Astrocyte of the hippocampus (primary cell): ENCODE measurements around the gene ZFYVE27.

ENCODE experiments used
- DNase-seq: peaks from one replicate; pipeline ENCODE4 v3.0.0; 2011; ENCODE audit warnings: low read depth, low spot score

The ZFYVE27 gene

GRCh38 chr10:97744405-97745035, 7.6 kb downstream of the ZFYVE27 start:
- DNase-seq, result no peak

DNA sequence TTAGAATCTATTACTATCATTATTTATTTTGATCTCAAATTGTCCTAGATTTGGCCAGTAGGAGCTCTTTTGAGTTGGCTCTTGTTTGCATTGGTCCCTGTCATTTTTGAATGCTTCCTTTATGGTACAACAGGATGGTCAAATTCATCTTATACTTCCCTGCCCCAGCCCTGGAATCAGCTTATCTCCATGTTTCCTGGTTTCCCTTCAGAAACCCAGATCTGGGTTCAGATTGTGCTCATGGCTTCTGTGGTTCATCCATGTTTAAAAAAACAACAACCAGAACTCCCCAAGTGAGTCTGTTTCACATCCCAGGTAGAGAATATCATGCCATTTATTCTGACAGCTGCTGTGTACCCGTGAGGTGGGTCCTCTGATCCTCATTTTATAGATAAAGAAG, 10.6 kb downstream of the ZFYVE27 start:
- DNase-seq, result no peak

GRCh38 chr10:97748116-97748515, 11.2 kb downstream of the ZFYVE27 start:
- DNase-seq, result no peak

GRCh38 chr10:97752956-97753355, 16.0 kb downstream of the ZFYVE27 start:
- no peak for DNase-seq

GRCh38 chr10:97754726-97755125, 17.8 kb downstream of the ZFYVE27 start:
- DNase-seq, result no peak

DNA sequence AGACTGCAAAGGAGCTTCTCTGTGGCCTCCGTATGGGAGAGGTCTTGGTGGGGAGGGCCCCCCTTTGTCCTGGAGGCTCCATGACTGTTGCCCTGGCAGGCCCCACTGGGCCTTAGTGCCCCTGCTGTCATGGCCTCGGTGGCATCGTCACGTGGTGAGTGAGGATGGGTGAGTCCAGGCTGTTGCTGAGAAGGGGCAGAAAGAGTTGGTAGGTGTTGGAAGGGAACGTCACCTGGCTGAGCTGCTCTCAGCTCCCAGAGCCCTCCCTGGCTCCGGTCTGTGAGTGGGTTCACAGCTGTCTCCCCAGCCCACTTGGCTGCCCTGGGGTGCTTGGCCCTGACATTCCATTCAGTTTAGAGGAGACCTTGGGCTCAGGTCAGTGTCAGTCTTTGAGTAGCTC, 18.8 kb downstream of the ZFYVE27 start:
- no peak for DNase-seq

DNA sequence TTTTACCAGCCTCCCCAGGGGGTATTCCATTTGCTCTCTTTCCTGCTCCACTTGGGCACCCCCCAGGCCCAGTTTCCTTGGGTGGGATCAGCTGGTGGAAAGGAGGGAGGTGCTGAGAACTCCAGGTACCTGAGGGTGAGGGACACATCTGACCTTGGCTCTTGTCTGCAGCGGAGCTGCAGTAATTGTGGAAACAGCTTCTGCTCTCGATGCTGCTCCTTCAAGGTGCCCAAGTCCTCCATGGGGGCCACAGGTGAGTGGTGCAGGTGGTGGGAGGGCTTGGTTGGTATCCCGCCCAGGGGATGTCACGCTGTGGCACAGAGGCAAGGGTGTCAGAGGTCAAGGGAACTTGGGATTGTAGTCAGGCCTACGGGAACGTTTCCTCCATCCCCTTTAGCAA, 20.5 kb downstream of the ZFYVE27 start:
- no peak for DNase-seq

DNA sequence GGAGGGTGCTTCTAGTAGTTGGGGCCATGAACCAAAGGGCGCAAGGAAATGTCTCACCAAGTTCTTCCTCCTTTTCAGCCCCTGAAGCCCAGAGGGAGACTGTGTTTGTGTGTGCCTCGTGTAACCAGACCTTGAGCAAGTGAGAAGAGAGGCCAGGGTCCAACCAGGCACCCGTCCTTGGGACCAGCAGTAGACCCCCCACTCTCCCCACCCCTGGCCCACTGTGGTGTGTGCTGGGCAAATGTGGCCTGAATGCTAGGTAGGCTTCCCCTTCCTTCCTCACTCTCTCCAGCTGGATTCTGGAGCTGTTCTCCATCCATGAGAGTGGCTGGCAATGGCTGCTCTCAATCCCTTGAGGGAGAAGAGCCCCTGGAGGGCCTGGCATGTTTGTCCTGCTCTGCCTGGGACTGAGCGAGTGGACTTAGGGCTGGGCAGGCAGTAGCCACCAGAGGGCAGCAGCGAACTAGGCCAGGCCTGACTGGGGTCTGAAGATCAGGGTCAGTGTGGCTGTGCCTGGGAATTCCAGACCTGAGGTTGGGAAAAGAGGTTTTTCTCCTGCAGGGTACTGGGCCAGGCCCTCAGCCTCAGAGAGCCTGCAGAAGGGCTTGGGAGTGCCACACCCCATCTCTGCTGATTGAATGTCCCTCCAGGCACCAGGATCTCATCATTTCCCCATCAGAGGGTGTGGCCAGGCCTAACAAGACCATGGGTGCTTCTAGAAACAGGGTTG, 22.4 kb downstream of the ZFYVE27 start:
- peak; percentile 88 for DNase-seq

GRCh38 chr10:97759946-97760345, 23.0 kb downstream of the ZFYVE27 start:
- DNase-seq, result no peak

DNA sequence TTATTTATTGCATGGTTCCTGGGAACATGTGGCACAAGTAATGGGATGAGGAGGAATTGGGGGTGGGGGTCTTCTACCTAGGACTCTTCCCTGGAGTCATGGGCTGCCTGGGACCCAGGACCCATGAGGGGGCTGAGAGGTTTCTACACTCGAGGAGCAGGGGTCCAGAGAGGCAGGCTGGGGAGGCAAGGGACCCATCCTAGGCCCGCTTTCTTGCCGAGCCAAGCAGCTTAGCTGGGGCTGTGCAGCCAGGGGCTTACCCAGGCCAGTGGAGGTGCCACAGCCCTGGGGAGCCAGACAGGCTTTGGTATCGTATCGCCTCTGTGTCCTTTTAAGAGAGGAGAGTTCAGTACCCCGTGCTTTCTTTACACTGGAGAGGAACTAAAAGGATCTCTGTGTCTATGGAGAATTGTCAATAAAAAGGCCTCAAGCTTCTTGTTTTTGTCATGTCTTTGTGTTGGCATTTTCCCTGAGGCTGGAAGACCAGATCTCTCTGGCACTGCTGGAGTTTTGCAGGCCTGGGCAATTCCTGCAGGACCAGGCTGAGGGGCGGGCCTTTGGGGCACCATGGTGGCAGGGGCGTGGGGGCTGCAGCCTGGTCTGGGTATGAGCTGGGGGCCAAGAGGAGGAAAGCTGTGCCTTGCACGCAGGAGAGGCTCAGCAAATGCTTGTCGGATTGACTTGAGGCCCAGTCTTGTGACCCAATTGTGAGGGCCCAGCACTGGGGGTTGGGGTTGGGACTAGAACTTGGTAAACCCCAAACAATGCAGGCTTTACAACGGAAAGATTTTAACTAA, 23.7 kb downstream of the ZFYVE27 start:
- no peak for DNase-seq

DNA sequence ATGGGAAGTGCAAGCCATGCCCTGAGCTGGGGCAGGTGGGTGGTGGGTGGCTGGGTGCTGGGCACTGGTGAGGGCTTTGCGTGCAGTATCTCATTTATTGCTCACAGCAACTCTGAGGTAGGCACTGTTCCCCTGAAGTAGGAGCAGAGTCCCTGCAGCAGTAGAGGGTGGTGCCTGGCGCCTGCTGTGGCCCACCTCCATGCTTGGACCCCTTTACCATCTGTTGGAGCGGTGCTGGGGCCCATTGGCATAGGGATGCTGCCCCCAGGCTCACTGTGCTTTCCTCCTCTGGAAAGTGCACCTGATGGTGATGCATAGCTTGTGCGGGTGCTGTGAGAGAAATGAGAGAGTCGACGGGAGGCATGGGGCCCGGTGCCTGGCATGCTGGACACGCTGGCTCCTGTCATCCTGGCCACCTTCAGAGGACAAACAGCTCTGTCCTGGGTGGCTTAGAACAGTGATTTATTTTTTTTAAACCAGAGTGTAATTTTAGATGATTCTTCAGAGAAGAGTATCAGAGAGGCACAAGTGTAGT, 24.5 kb downstream of the ZFYVE27 start:
- DNase-seq, result no peak

GRCh38 chr10:97762056-97762455, 25.1 kb downstream of the ZFYVE27 start:
- no peak for DNase-seq

GRCh38 chr10:97762816-97763215, 25.9 kb downstream of the ZFYVE27 start:
- DNase-seq, result peak; percentile 86

DNA sequence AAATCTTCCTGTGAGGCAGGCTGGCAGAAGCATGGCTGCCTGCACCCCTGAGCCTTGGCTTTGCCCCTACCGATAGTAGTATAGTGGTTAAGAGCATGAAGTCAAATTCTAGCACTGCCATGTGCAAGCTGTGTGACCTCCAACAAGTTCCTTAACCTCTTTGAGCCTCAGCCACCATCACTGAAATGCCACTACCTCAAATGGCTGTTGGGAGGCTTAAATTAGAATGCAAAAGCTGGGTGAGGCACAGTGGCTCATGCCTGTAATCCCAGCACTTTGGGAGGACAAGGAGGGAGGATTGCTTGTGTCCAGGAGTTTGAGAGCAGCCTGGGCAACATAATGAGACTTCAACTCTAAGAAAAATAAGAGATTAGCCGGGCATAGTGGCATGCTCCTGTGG, 26.5 kb downstream of the ZFYVE27 start:
- DNase-seq, result no peak

DNA sequence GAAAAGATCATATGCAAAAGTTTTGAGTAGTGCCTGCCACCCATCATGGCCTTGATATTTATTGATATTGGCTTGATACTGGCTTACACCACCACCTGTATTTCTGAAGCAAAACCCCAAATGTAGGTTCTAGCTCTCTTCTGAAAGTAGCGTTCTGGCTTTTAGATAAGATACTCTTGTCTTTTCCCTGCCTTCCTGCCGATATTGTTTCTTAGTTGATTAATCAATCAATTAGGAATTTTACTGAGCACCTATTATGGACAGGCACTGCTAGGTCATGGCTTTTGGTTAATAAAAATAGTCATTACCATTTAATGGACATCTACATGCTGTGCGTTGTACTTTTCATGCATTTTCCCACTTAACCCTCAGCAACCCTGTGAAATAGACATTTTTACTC, 27.0 kb downstream of the ZFYVE27 start:
- no peak for DNase-seq

DNA sequence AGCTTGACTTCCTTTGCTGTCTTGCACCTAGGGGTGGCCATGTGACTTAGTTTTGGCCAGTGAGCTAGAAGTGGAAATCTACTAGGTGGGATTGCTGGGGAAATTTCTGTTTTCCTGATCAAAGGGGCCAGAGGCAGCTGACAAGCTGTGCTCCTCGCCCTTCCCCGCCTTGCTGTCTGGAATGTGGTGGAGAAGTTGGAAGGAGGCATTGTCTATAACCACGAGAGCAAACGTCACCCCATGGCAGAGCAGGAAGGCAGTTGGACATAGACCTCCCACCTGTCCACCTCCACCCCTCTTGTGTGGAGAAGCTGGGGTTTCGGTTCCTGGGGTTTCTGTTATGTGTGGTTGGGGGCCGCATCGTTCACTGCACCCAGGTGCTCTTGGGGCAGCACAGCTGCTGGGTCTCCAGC, 27.6 kb downstream of the ZFYVE27 start:
- peak; percentile 58 for DNase-seq

DNA sequence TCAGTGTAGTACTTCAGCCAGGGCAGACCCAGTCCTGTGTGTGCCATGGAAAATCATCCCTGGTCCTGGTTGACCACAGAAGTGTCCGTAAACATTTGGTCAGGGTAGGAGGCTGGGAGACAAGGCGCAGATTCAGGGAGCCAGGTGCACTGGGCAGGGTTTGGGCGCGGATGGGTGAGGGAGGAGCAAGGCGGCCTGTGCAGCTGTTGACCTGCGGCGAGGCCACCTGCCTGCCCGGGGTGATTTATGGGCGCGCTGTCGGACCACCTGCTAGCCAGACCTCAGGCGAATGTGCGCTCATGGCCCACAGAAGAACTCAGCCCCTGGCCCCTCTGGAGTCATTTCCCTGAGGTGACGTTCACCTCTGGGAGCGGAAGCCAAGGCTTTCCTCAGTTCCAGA, 28.3 kb downstream of the ZFYVE27 start:
- DNase-seq, result no peak

DNA sequence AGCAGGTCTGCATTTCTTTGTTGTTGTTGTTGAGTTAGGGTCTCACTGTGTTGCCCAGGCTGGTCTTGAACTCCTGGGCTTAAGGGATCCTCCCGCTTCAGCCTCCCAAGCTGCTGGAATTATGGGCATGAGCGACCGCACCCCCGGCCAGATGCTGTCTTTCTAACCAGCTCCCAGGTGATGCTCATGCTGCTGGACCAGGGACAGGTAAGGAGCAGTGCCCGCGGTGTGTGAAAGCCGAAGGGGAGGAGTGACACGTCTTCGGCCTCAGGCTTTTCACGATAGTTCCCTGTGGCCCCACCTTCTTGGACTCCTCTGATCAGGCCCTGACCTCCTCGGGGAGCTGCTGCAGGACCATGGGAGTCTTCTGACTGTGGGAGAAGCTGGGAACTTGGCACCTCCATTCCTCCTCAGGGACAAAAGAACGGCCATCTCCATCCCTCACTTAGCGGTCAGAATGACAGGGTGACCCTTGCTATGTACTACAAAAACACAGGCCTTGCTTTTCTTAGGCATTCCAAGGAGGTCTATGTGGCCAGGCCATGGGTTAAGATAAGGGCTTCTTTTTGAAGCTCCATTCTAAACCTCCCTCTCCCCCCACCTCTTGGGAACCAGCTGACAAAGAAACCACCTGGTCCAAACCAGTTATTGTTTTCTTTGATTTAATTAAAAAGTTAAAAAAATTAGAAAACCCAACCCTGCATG, 29.3 kb downstream of the ZFYVE27 start:
- peak; percentile 23 for DNase-seq

DNA sequence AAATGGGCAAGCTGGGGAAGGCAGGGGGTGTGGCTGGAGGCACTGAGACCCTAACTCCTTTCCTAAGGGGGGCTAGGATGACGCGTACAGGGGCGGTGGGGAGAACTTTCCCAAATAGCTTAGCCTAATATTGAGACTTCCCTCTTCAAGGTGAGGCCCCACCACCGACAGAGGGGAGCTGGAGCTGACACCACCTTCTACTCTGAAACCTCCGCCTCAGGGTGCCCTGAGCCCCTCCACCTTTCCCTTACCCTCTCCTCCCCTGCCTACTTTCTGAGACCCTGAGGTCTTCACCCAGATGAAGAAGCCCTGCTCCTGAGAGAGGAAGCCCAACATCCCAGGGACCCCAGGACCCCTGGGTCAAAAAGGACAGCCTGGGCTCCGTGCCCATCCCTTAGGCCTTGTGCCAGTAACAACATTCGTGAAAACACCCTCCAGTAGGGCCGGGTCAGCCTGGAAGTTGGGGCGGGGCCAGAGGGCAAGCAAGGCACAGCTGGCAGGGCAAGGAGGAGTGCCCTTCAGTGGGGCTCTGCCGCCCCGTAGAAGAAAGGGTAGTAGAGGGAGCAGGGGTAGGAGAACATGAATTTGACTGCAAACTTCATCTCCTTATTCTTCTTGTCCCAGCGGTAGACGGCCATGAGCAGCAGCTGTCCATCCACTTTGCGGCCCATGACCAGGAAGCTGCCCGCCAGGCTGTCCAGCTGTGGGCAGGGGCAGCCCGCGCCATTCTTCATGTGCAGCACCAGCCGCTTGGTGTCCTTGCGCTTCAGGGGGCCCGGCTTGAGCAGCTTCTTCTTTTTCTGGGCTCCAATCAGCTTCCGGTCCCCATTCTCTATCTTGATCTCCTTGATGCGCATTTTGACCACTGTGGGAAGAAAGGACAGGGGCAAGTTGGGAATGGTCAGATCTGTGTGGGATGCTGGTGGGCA, 30.3 kb downstream of the ZFYVE27 start:
- DNase-seq, result no peak
